Erythroblast (primary cell): ENCODE measurements around the gene NOD2.

Experiments
- GATA1 ChIP-seq: IDR thresholded peaks from 2 replicates; pipeline ENCODE4 v1.6.1; 2011; ENCODE audit warnings: low read depth, mild to moderate bottlenecking, control low read depth, low read length, moderate library complexity
- POLR2A ChIP-seq: IDR thresholded peaks from 2 replicates; pipeline ENCODE4 v1.6.1; 2011; ENCODE audit warnings: mild to moderate bottlenecking, low read length

DNA sequence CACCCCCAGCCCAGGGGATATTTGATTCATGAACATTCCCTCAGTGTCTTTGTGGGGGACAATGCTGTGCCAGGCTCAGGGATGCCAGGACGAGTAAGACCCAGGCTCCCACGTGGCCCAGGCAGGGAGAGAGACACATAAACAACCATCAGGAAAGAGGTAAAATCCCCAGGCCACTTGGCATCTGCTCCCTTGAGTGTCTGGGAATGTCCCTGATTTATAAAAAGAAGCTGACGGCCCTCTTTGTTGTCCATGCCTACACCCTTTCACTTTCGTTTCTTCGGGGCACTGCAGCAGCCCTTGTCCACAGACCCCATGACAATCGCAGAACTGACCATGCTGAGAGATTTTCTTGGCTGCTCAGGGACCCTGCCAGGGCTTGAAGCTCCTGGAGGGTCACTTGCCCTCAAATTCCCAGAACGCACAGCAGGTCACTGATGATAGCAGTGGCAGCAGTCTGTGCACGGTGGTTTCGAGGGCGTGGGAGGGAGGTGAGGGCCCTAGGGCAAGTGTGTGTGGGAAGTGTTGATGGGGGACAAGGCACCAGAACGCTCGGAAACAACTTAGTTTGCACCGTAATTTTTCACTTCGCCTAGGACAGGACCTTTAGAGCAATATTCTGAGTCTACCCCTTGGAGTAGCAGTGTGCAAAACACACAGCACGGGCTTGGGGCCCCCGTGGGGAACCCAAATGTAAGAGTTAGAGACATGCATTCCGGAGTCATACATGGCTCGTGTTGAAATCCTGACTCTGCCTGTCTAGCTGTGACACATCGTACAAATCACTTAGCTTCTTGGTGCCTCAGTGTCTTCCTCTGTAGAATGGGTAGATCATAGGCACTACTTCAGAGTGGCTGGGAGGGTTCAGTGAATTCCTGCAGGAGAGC, 4.7 kb downstream of the NOD2 start:
- TF ChIP-seq POLR2A (no peak), GATA1 (no peak)
